ENCODE results near the gene NKX6-2.

NKX6-2 gene

GRCh38 chr10:132785723-132786475 is at the start of gene NKX6-2:
NKX6-2 (minus strand) TSS chr10:132786147; CDS start chr10:132785948, 199 bp downstream.
- TF ChIP-seq, protein P1, sequence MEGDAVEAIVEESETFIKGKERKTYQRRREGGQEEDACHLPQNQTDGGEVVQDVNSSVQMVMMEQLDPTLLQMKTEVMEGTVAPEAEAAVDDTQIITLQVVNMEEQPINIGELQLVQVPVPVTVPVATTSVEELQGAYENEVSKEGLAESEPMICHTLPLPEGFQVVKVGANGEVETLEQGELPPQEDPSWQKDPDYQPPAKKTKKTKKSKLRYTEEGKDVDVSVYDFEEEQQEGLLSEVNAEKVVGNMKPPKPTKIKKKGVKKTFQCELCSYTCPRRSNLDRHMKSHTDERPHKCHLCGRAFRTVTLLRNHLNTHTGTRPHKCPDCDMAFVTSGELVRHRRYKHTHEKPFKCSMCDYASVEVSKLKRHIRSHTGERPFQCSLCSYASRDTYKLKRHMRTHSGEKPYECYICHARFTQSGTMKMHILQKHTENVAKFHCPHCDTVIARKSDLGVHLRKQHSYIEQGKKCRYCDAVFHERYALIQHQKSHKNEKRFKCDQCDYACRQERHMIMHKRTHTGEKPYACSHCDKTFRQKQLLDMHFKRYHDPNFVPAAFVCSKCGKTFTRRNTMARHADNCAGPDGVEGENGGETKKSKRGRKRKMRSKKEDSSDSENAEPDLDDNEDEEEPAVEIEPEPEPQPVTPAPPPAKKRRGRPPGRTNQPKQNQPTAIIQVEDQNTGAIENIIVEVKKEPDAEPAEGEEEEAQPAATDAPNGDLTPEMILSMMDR (IDR thresholded peaks at IDR 0.05; ENCODE audit: insufficient read depth, low read depth, low read length, missing control alignments) = no peak
- DNase-seq (ENCODE audit: low read depth) = no peak
- no peak within 1 kb of the TSS for H3K4me3 ChIP-seq (ENCODE audit: low read depth, low read length)

- TF ChIP-seq, protein P1 (IDR thresholded peaks at IDR 0.05; ENCODE audit: insufficient read depth, low read depth, low read length, missing control alignments) = no peak
- no peak for DNase-seq (ENCODE audit: low read depth)
- H3K4me3 ChIP-seq (ENCODE audit: low read depth, low read length) = no peak overlapping the region
These were observed 49.2 kb upstream of the NKX6-2 start for GRCh38 chr10:132834891-132835847.

DNA sequence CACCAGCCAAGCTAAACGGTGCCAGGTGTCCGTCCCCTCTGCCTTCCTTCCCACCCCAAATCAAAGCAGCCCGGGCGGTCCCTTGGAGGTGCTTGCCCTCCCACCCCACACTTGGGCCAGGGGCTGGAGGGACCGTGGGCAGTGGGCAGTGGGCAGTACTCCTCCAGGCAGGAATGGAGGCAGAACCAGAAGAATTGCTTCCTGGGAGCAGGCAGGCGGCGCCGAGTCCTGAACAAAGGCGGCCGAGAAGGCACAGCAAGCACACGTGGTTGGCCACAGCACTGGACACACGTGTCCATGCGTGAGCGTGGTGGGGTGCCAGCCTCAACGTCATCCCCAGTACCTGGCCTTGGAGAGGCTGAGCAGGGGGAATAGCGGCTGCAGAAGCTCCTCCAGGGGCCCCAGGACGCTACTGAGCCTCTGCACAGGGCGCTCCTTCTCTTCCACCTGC is 48.4 kb upstream of the NKX6-2 start:
- TF ChIP-seq, protein P1 (IDR thresholded peaks at IDR 0.05; ENCODE audit: insufficient read depth, low read depth, low read length, missing control alignments) = no peak
- H3K4me3 ChIP-seq (ENCODE audit: low read depth, low read length) = no peak overlapping the region
- DNase-seq (ENCODE audit: low read depth) = no peak

GRCh38 chr10:132833421-132834111 is 47.6 kb upstream of the NKX6-2 start:
- TF ChIP-seq, protein P1 (IDR thresholded peaks at IDR 0.05; ENCODE audit: insufficient read depth, low read depth, low read length, missing control alignments) = no peak
- no peak for DNase-seq (ENCODE audit: low read depth)
- H3K4me3 ChIP-seq (ENCODE audit: low read depth, low read length) = no peak overlapping the region

- TF ChIP-seq, protein P1 (IDR thresholded peaks at IDR 0.05; ENCODE audit: insufficient read depth, low read depth, low read length, missing control alignments) = no peak
These were observed 46.4 kb upstream of the NKX6-2 start for GRCh38 chr10:132832186-132832969.

DNA sequence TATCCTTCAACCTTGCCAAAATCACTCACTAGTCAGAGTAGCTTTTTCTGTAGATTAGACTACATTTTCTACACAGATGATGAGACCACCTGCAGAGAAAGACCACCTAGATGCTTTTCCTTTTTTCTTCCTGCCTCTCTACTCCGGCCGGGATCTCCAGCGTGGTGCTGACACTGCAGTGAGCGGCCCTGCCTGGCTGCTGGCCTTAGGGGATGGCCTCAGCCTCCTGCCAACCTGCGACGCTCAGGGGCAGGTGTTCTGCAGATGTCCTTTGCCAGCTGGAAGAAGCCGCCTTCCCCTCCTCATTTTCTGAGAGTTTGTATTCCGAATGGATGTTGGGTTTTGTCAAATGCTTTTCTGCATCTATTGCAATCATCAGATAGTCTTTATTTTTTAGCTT is 43.5 kb upstream of the NKX6-2 start:
- TF ChIP-seq, protein P1 (IDR thresholded peaks at IDR 0.05; ENCODE audit: insufficient read depth, low read depth, low read length, missing control alignments) = no peak
- DNase-seq (ENCODE audit: low read depth) = no peak

More at GRCh38 chr10:132832186-132832969, 46.4 kb upstream of the NKX6-2 start:
- H3K4me3 ChIP-seq (ENCODE audit: low read depth, low read length) = no peak overlapping the region
- DNase-seq (ENCODE audit: low read depth) = no peak

More for the DNA sequence above, 43.5 kb upstream of the NKX6-2 start:
- no peak overlapping the region for H3K4me3 ChIP-seq (ENCODE audit: low read depth, low read length)

Measured in GM12865 (cell line).